Esophagus squamous epithelium (tissue), 5 donors: ENCODE measurements around the gene GNAI2. TPM values are rescaled to one million over a fixed set of nuclear protein-coding genes. Genes with fewer than 3 reads are reported as not detected.

Experiments used
- DNase-seq: peaks from one replicate; lab custom pipeline; 2025; lab: John Stamatoyannopoulos, UW
- H3K27ac ChIP-seq, 4 donors: fragments of 200-600 bp; sonication (generic); one replicate each; pipeline ENCODE4 v1.5.1; 2016 to 2019; ENCODE audit warnings: mild to moderate bottlenecking in 1 of 4
- H3K27me3 ChIP-seq, 4 donors: fragments of 200-600 bp; sonication (generic); 1 replicate in 3 of 4; 2 replicates in 1 of 4; pipeline versions ENCODE4 v1.5.1 to v1.6.0; 2017 to 2021; ENCODE audit warnings: antibody characterized with exemption in 1 of 4
- H3K36me3 ChIP-seq, 3 donors: fragments of 200-600 bp; sonication (generic); one replicate each; pipeline ENCODE4 v1.5.1; 2016 to 2019
- H3K4me1 ChIP-seq, 3 donors: fragments of 200-600 bp; sonication (generic); one replicate each; pipeline ENCODE4 v1.5.1; 2017 to 2019
- H3K4me3 ChIP-seq, 4 donors: fragments of 200-600 bp; sonication (generic); 1 replicate in 3 of 4; 2 replicates in 1 of 4; pipeline ENCODE4 v1.5.1; 2016 to 2019; ENCODE audit warnings: mild to moderate bottlenecking in 2 of 4, moderate library complexity in 1 of 4
- H3K9me3 ChIP-seq, 3 donors: fragments of 200-600 bp; sonication (generic); one replicate each; pipeline ENCODE4 v1.5.1; 2016 to 2019
- CTCF ChIP-seq, 6 experiments: fragments of 450-650 bp in 4 of 6; fragments of 200-600 bp in 2 of 6; sonication (generic) in 2 of 6; IDR thresholded peaks; one replicate each; pipeline ENCODE4 v1.5.1; 2016 to 2019; ENCODE audit warnings: antibody characterized with exemption in 6 of 6, mild to moderate bottlenecking in 4 of 6, moderate library complexity in 4 of 6
- POLR2A ChIP-seq, 4 donors: fragments of 450-650 bp; IDR thresholded peaks; one replicate each; pipeline ENCODE4 v1.6.1; 2017; ENCODE audit warnings: antibody characterized with exemption in 4 of 4, mild to moderate bottlenecking in 4 of 4, moderate library complexity in 3 of 4
- WGBS, 2 donors: methylation state at CpG; one replicate each; pipeline ENCODE4 v1.1.5; 2018; 5-methylcytosine and 5-hydroxymethylcytosine counted together
- intact Hi-C: fragments of 100-400 bp; cut with DNase I; formaldehyde crosslinking; loops from one replicate; pipeline ENCODE4 v1.15.0; 2022
- total RNA-seq, 4 donors: library from RNA; depleted of rRNA; stranded (reverse); fragments of >200 nt; gene quantifications; one replicate each; pipeline ENCODE4 v1.1.0, GENCODE V29; 2016
- donor health status: DM: yes; HTN: yes; CAD: no.

GNAI2 gene
- total RNA-seq, 4 donors from 2014 or later = 39.8 to 122 (median 76.5) TPM

GRCh38 chr3:50220109-50220508 lies 15.9 kb upstream of the GNAI2 start:
- TF ChIP-seq CTCF (IDR thresholded peaks at IDR 0.05) (no peak), POLR2A (IDR thresholded peaks at IDR 0.05) (no peak)
- 87 to 90% methylated on average over 2 to 6 of the region's 6 CpGs for WGBS, 2 donors
- Histone ChIP-seq H3K27ac (no peak overlapping the region), H3K27me3 (peaks cover 0 to 5% (median 0%) of the 10 kb centered on the region in 4 donors), H3K9me3 (no peaks in the 10 kb centered on the region), H3K36me3 (no peaks in the 10 kb centered on the region), H3K4me1 (peaks cover 0 to 11% (median 3%) of the 10 kb centered on the region in 3 donors), H3K4me3 (no peak overlapping the region)
- no peak for DNase-seq
- intact Hi-C loops = no loop called here

GRCh38 chr3:50221051-50221410 lies 15.0 kb upstream of the GNAI2 start:
- H3K36me3 ChIP-seq = no peaks in the 10 kb centered on the region

GRCh38 chr3:50221411-50222168 lies 14.4 kb upstream of the GNAI2 start:
- intact Hi-C loops = loop anchor here (2.0 kb wide), 1 partner anchor 27 kb away; no protein-coding TSS in a partner anchor
- WGBS, 2 donors = 44 to 100% methylated on average over 1 to 5 of the region's 12 CpGs
- peaks cover 0 to 5% (median 0%) of the 10 kb centered on the region in 4 donors for H3K27me3 ChIP-seq
- no peaks in the 10 kb centered on the region for H3K9me3 ChIP-seq
- no peak overlapping the region for H3K4me3 ChIP-seq
- TF ChIP-seq POLR2A (IDR thresholded peaks at IDR 0.05) (no peak), CTCF (IDR thresholded peaks at IDR 0.05) (no peak)
- DNase-seq = no peak
- H3K4me1 ChIP-seq = peaks cover 3 to 23% (median 9%) of the 10 kb centered on the region in 3 donors
- no peak overlapping the region for H3K27ac ChIP-seq
- no peaks in the 10 kb centered on the region for H3K36me3 ChIP-seq

More at GRCh38 chr3:50221051-50221410, 15.0 kb upstream of the GNAI2 start:
- no peak overlapping the region for H3K27ac ChIP-seq
- H3K9me3 ChIP-seq = no peaks in the 10 kb centered on the region
- intact Hi-C loops = no loop called here
- H3K4me3 ChIP-seq = no peak overlapping the region
- no peak for DNase-seq
- TF ChIP-seq POLR2A (IDR thresholded peaks at IDR 0.05) (no peak), CTCF (IDR thresholded peaks at IDR 0.05) (no peak)
- peaks cover 0 to 5% (median 0%) of the 10 kb centered on the region in 4 donors for H3K27me3 ChIP-seq
- WGBS, 2 donors = 60 to 100% methylated on average over 1 of the region's 4 CpGs
- peaks cover 0 to 17% (median 4%) of the 10 kb centered on the region in 3 donors for H3K4me1 ChIP-seq

GRCh38 chr3:50222169-50222528 lies 13.9 kb upstream of the GNAI2 start:
- no peaks in the 10 kb centered on the region for H3K9me3 ChIP-seq
- WGBS, 2 donors = 100% methylated on average over 1 of the region's 1 CpG; no CpG with 5 or more reads in 1 of the 2 donors
- no peak for DNase-seq
- H3K36me3 ChIP-seq = no peaks in the 10 kb centered on the region
- H3K27ac ChIP-seq = no peak overlapping the region
- no peak overlapping the region for H3K4me3 ChIP-seq
- TF ChIP-seq POLR2A (IDR thresholded peaks at IDR 0.05) (no peak), CTCF (IDR thresholded peaks at IDR 0.05) (no peak)
- peaks cover 8 to 26% (median 14%) of the 10 kb centered on the region in 3 donors for H3K4me1 ChIP-seq
- intact Hi-C loops = loop anchor here (2.0 kb wide), 1 partner anchor 27 kb away; no protein-coding TSS in a partner anchor
- peaks cover 0 to 5% (median 0%) of the 10 kb centered on the region in 4 donors for H3K27me3 ChIP-seq

- Histone ChIP-seq H3K36me3 (no peaks in the 10 kb centered on the region), H3K9me3 (no peaks in the 10 kb centered on the region), H3K4me1 (peaks cover 17 to 42% (median 27%) of the 10 kb centered on the region in 3 donors), H3K27ac (no peak overlapping the region), H3K4me3 (no peak overlapping the region), H3K27me3 (peaks cover 0 to 5% (median 0%) of the 10 kb centered on the region in 4 donors)
- 70 to 76% methylated on average over 5 of the region's 5 CpGs for WGBS, 2 donors
- intact Hi-C loops = no loop called here
- no peak for TF ChIP-seq CTCF (IDR thresholded peaks at IDR 0.05)
- no peak for TF ChIP-seq POLR2A (IDR thresholded peaks at IDR 0.05)
- DNase-seq = no peak
Measured at GRCh38 chr3:50224639-50225038, 11.4 kb upstream of the GNAI2 start.
